ENCODE results near the gene TOMM40. TPM values are rescaled to one million over a fixed set of nuclear protein-coding genes. Genes with fewer than 3 reads are reported as not detected.

The TOMM40 gene
- total and polyA plus RNA-seq, 2 of the 13 experiments (the other 11 are each of a cell fraction or from before 2014, with no cell fraction given), result 72.0 to 110 TPM

DNA sequence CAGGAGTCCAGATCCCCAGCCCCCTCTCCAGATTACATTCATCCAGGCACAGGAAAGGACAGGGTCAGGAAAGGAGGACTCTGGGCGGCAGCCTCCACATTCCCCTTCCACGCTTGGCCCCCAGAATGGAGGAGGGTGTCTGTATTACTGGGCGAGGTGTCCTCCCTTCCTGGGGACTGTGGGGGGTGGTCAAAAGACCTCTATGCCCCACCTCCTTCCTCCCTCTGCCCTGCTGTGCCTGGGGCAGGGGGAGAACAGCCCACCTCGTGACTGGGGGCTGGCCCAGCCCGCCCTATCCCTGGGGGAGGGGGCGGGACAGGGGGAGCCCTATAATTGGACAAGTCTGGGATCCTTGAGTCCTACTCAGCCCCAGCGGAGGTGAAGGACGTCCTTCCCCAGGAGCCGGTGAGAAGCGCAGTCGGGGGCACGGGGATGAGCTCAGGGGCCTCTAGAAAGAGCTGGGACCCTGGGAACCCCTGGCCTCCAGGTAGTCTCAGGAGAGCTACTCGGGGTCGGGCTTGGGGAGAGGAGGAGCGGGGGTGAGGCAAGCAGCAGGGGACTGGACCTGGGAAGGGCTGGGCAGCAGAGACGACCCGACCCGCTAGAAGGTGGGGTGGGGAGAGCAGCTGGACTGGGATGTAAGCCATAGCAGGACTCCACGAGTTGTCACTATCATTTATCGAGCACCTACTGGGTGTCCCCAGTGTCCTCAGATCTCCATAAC is 14.5 kb downstream of the TOMM40 start, which contains the start of gene APOE (continued):
- TF ChIP-seq, protein P1, sequence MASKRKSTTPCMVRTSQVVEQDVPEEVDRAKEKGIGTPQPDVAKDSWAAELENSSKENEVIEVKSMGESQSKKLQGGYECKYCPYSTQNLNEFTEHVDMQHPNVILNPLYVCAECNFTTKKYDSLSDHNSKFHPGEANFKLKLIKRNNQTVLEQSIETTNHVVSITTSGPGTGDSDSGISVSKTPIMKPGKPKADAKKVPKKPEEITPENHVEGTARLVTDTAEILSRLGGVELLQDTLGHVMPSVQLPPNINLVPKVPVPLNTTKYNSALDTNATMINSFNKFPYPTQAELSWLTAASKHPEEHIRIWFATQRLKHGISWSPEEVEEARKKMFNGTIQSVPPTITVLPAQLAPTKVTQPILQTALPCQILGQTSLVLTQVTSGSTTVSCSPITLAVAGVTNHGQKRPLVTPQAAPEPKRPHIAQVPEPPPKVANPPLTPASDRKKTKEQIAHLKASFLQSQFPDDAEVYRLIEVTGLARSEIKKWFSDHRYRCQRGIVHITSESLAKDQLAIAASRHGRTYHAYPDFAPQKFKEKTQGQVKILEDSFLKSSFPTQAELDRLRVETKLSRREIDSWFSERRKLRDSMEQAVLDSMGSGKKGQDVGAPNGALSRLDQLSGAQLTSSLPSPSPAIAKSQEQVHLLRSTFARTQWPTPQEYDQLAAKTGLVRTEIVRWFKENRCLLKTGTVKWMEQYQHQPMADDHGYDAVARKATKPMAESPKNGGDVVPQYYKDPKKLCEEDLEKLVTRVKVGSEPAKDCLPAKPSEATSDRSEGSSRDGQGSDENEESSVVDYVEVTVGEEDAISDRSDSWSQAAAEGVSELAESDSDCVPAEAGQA (IDR thresholded peaks at IDR 0.05; ENCODE audit: low read depth), result no peak
- TF ChIP-seq, protein P1 (CRISPR knock-in tag; IDR thresholded peaks at IDR 0.05; ENCODE audit: borderline replicate concordance), result no peak; the same call in 1 of the 2 replicates
- TF ChIP-seq NFE2L1 (CRISPR knock-in tag; IDR thresholded peaks at IDR 0.05; ENCODE audit: borderline replicate concordance), result no peak
- 0 out of 2 replicates have a peak, but pooled peaks have one; percentile 41 for TF ChIP-seq ARID2 (CRISPR knock-in tag; IDR thresholded peaks at IDR 0.05; ENCODE audit: borderline replicate concordance)
- TF ChIP-seq FOSL2 (CRISPR knock-in tag; IDR thresholded peaks at IDR 0.05), result 0 out of 2 replicates have a peak, but pooled peaks have one; percentile 4
- TF ChIP-seq PITX1 (CRISPR knock-in tag; IDR thresholded peaks at IDR 0.05), result no peak
- TF ChIP-seq ZNF883 (CRISPR knock-in tag; IDR thresholded peaks at IDR 0.05; ENCODE audit: not compliant biosample characterization), result no peak
- no peak for TF ChIP-seq ZBTB38 (CRISPR knock-in tag; IDR thresholded peaks at IDR 0.05)
- TF ChIP-seq ZNF549 (CRISPR knock-in tag; IDR thresholded peaks at IDR 0.05), result no peak
- no peak for TF ChIP-seq ZSCAN22 (CRISPR knock-in tag; IDR thresholded peaks at IDR 0.05)
- TF ChIP-seq, protein P2, sequence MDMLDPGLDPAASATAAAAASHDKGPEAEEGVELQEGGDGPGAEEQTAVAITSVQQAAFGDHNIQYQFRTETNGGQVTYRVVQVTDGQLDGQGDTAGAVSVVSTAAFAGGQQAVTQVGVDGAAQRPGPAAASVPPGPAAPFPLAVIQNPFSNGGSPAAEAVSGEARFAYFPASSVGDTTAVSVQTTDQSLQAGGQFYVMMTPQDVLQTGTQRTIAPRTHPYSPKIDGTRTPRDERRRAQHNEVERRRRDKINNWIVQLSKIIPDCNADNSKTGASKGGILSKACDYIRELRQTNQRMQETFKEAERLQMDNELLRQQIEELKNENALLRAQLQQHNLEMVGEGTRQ (IDR thresholded peaks at IDR 0.05; ENCODE audit: low read depth, low read length), result no peak
- TF ChIP-seq, protein P2 (CRISPR knock-in tag; IDR thresholded peaks at IDR 0.05; ENCODE audit: borderline replicate concordance), result peak; percentile 65; the same call in 1 of the 2 replicates
- no peak for TF ChIP-seq HNRNPH1 (optimal IDR thresholded peaks at IDR 0.05; ENCODE audit: low read depth, low read length)
- no peak; the same call in 1 of the 2 replicates for TF ChIP-seq TBX2 (CRISPR knock-in tag; IDR thresholded peaks at IDR 0.05; ENCODE audit: borderline replicate concordance)
- TF ChIP-seq, protein P3, sequence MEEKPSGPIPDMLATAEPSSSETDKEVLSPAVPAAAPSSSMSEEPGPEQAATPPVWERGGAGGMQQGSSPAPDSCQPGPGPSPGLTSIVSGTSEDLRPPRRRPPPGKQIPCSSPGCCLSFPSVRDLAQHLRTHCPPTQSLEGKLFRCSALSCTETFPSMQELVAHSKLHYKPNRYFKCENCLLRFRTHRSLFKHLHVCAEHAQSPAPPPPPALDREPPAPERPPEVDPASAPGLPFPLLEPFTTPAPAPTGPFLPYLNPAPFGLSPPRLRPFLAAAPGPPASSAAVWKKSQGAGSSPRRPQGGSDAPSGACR (CRISPR knock-in tag; IDR thresholded peaks at IDR 0.05), result 0 out of 2 replicates have a peak, but pooled peaks have one; percentile 5
- no peak for TF ChIP-seq MAFG (CRISPR knock-in tag; IDR thresholded peaks at IDR 0.05)
- no peak for TF ChIP-seq NAIF1 (CRISPR knock-in tag; IDR thresholded peaks at IDR 0.05; ENCODE audit: borderline replicate concordance)
- 0 out of 2 replicates have a peak, but pooled peaks have one; percentile 44 for TF ChIP-seq BORCS8-MEF2B (CRISPR knock-in tag; IDR thresholded peaks at IDR 0.05)
- TF ChIP-seq, protein P4, sequence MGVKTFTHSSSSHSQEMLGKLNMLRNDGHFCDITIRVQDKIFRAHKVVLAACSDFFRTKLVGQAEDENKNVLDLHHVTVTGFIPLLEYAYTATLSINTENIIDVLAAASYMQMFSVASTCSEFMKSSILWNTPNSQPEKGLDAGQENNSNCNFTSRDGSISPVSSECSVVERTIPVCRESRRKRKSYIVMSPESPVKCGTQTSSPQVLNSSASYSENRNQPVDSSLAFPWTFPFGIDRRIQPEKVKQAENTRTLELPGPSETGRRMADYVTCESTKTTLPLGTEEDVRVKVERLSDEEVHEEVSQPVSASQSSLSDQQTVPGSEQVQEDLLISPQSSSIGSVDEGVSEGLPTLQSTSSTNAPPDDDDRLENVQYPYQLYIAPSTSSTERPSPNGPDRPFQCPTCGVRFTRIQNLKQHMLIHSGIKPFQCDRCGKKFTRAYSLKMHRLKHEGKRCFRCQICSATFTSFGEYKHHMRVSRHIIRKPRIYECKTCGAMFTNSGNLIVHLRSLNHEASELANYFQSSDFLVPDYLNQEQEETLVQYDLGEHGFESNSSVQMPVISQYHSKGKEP (CRISPR knock-in tag; IDR thresholded peaks at IDR 0.05), result no peak

Data from HepG2 (cell line).